Fibroblast of the aortic adventitia (primary cell): ENCODE measurements around the gene VPS33B. TPM values are rescaled to one million over a fixed set of nuclear protein-coding genes. Genes with fewer than 3 reads are reported as not detected.

Experiments used
- DNase-seq: peaks from one replicate; pipeline ENCODE4 v3.0.0-alpha.2; 2010; ENCODE audit warnings: low read depth
- H3K4me3 ChIP-seq: 2 replicates; pipeline ENCODE4 v1.5.1; 2011; ENCODE audit warnings: low read depth, mild to moderate bottlenecking, control low read depth, low read length, moderate library complexity
- total RNA-seq: library from RNA; depleted of rRNA; stranded (reverse); fragments of >200 nt; gene quantifications from 2 replicates; pipeline ENCODE4 v1.2.3, GENCODE V29; 2012; ENCODE audit warnings: low replicate concordance
- TF ChIP-seq, protein P1 (sequence below): IDR thresholded peaks from 2 replicates; pipeline ENCODE4 v1.5.1; 2011; ENCODE audit warnings: mild to moderate bottlenecking, low read length, control low read depth, inconsistent platforms; ENCODE audit not compliant: insufficient read depth

The VPS33B gene
- 5.3 and 31.2 TPM in 2 replicates for total RNA-seq

DNA sequence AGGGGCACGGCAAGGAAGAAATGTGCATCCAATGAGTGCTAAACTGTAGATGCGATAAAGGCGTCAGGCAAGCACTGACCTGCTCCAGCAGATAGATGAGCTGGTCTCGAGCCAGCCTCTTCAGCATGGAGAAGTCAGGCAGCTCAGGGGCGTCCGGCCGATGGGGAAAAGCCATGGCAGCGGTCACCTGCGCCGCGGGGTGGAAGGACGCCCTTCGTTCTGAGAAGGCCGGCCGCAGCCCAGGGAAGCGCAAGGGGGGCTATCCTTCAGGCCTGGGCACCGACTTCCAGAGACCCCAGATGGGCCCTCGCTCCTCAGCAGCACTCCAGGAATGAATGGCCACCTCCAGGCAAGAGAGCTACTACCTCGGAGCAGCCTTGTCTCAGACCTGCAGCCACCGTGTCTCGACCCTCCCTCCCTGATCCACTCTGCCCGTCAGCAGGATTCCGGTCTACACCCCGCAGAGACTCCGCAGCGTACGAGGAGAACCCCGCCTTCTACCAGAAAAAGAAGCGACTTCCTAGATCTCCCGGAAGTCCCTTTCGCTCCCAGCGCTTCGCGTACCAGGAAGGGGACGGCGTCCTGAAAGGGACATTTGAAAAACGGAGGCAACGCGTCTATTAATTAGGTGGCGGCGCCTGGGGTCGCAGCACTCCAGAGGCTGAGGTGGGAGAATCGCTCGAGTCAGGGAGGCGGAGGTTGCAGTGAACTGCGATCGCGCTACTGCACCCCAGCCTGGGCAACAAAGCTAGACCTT, at the start of gene VPS33B:
TSS of gene VPS33B (minus strand) at position 520 of the 757 bp plus-strand sequence. CDS start at position 175, 345 bp downstream.
- peak; percentile 82 for DNase-seq
- H3K4me3 ChIP-seq: peak within 1 kb of the TSS; percentile 99
- TF ChIP-seq, protein P1, sequence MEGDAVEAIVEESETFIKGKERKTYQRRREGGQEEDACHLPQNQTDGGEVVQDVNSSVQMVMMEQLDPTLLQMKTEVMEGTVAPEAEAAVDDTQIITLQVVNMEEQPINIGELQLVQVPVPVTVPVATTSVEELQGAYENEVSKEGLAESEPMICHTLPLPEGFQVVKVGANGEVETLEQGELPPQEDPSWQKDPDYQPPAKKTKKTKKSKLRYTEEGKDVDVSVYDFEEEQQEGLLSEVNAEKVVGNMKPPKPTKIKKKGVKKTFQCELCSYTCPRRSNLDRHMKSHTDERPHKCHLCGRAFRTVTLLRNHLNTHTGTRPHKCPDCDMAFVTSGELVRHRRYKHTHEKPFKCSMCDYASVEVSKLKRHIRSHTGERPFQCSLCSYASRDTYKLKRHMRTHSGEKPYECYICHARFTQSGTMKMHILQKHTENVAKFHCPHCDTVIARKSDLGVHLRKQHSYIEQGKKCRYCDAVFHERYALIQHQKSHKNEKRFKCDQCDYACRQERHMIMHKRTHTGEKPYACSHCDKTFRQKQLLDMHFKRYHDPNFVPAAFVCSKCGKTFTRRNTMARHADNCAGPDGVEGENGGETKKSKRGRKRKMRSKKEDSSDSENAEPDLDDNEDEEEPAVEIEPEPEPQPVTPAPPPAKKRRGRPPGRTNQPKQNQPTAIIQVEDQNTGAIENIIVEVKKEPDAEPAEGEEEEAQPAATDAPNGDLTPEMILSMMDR: no peak

DNA sequence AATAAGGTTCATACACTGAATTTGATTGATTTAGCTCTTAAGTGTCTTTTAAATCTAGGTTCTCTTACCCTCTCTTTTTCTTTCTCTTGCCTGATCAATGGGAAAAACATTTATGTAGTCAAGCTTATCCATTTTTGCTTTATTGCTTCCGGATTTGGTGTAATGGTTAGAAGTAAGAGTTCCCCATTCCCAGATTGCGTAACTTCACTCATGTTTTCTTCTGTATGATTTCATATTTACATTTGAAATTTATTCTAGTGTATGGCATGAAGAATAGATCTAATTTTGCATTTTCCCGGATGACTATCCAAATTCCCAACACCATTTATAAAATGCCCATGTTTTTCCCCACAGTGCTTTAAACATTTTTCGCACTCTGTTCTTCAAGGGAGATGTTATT, 49.8 kb upstream of the VPS33B start:
- TF ChIP-seq, protein P1: no peak
- no peak for DNase-seq

DNA sequence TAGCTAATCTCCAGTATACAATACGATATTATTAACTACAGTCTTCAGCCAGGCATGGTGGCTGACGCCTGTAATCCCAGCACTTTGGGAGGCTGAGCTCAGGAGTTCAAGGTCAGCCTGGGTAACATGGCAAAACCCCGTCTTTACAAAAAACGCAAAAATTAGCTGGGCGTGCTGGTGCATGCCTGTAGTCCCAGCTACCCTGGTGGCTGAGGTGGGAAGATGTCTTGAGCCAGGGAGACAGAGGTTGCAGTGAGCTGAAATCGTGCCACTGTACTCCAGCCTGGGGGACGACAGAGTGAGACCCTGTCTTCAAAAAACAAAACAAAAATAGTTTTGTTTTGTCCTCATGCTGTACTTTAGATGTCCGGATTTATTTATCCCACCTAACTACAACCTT, 48.5 kb upstream of the VPS33B start:
- TF ChIP-seq, protein P1: no peak
- H3K4me3 ChIP-seq: no peak overlapping the region
- no peak for DNase-seq

More for the DNA sequence above, 49.8 kb upstream of the VPS33B start:
- H3K4me3 ChIP-seq: no peak overlapping the region

DNA sequence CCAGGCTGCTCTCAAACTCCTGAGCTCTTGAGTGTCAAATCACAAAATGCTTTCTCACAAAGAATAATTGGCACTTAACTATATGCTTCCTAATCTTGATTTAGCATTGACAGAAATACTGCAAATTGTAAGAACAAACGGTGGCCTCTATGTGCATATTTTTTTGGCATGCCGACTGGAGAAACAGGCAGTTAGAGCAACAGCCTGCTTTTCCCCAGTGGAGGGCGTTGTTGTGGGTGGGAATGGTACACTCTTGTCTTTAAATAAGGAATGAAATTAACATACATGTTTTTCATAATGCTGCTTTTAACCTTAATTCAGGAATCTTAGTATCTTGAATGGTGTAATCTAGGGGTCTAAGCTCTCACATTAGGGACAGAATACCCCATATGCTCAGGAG, 46.6 kb upstream of the VPS33B start:
- DNase-seq: no peak

DNA sequence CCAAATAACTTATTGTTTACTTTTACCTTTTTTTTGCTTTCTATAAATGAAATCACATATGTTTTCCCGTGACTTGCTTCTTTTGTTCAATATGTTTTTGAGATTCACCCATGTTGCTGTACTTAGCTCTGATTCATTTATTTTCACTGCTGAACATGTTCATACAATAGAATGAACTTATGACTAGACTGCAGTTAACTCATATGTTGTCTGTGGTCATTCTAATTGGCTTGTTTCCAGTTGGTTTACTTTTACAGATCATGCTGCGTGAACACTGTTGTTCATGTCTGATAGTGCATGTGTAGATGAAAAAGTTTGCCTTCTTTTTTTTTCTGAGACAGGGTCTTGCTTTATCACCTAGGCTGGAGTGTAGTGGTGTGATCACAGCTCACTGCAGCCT, 46.0 kb upstream of the VPS33B start:
- no peak for DNase-seq
- no peak overlapping the region for H3K4me3 ChIP-seq
- TF ChIP-seq, protein P1: no peak

More for the DNA sequence above, 46.6 kb upstream of the VPS33B start:
- TF ChIP-seq, protein P1: no peak
- no peak overlapping the region for H3K4me3 ChIP-seq

DNA sequence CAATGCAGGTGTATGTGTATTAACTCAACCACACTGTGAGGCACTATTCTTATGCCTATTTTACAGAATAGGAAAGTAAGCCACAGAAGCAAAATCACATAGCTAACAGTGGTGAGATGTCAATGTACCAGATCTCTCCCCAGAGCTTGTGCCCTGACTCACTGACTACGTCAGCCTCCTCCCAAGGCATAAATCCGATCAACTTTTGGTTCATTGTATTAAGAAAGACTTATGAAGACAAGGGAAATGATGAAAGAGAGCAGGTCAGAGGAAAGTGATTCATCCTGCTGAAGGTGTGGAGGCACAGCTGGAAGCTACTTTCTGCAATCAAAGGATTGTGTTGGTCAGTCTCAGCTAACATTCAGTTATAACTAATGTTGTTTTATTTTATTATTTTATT, 44.6 kb upstream of the VPS33B start:
- peak; percentile 2 for DNase-seq
- no peak overlapping the region for H3K4me3 ChIP-seq
- TF ChIP-seq, protein P1: no peak

DNA sequence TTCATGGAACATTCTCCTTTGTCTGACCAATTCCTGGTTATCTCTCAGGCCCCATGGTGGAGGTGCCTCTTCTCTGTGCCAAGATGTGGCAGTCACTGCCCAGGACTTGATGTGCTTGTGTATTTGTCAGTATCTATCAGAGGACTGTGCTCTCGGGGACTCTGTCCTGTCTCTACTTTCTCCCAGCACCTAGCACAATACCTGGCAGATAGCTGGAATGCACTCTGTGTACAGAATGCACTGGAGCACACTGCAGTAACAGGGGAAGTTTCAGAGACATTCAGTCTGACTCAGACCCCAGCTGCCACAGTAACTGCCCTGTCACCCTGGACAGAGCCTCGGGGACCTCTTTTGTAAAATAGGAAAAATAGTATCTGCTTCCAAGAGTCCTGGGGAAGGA, 43.1 kb upstream of the VPS33B start:
- no peak overlapping the region for H3K4me3 ChIP-seq
- TF ChIP-seq, protein P1: no peak
- DNase-seq: no peak
